Hematopoietic multipotent progenitor cell treated with erythropoietin and hydrocortisone succinate and interleukin-3 and kit ligand, for 8 days (in vitro differentiated cells): Measurements from ENCODE around the gene APOBEC3H.
A peak's percentile ranks its signal among the peaks of the same experiment; 100 is the strongest.

Experiments
- DNase-seq: peaks from one replicate; pipeline ENCODE4 v3.0.0-alpha.2; 2015

APOBEC3H gene

GRCh38 chr22:39138357-39138997 lies 41.4 kb downstream of the APOBEC3H start:
- no peak for DNase-seq

DNA sequence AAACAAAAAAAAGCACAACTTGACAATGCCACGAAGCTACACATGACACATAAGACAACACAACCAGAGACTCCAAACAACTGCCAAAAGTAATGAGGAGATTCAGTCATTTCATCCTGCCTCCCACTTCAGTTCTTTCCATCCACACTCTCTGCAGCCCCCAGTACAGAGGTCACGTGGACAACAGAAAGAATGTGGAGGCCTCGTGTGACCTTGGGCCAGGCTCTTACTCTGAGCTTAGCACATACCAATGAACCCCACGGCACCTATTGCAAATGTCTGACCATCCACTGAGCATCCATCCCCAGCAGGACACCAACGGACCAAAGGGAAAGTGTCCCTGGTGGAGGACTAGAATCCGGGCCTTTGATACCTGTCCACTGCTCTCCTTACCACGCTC lies 42.9 kb downstream of the APOBEC3H start:
- no peak for DNase-seq

DNA sequence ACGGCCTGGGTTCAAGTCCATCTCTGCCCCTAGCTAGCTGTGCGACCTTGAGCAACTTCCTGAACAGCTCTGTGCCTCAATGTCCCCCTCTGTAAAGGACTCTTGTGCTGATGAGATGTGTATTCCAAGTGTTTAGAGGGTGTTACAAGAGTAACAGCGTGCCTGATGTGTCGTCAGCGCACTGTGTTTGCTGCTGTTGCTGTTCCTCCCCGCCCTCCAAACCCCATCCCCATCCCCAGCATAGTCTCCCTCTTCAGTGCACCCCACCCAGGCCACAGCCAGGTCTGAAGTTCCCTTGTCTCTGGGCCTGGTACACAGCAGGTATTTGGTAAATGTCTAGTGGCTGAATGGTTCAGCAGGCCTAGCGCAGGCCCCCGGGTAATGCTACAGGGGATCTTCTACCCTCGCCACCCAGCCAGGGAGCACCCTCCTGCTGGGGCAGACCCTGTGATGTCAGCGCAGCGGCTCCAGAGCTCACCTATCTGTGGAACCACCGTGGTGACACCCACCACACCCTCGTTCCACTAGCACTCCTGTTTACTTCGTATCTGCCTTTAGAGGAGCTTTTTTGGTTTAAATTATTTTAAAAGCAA lies 45.1 kb downstream of the APOBEC3H start:
- DNase-seq: no peak

DNA sequence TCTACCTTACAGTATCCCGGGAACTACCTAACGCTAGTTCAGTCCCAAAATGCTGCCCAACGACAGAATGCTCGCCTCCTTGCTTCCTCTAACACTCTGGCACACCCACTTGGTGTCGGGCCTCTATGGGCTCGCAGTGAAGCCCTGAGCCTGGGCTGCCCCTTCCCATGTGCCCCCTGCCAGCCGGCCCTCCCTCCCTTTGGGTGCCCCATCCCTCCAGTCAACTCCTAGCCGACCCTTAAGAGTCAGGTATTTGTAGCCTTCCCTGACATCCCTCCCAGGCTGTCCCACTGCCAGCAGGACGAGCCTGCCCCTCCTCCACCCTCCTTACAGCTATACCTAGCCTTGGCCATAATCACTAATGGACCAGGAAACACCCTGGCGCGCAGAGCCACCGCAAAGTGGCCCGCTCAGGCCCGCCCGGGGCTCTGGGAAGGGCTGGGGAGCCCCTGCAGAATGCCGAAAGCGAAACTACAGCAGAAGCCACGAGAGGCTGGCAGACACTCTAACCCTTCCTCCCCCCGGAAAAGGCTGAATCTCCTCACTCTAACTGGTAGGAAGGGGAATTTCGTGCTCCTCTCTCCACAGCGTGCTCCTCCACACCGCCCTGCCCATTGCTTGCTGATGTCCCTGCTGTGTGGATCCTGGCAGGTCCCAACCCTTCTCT lies 47.2 kb downstream of the APOBEC3H start:
- peak; percentile 48 for DNase-seq

DNA sequence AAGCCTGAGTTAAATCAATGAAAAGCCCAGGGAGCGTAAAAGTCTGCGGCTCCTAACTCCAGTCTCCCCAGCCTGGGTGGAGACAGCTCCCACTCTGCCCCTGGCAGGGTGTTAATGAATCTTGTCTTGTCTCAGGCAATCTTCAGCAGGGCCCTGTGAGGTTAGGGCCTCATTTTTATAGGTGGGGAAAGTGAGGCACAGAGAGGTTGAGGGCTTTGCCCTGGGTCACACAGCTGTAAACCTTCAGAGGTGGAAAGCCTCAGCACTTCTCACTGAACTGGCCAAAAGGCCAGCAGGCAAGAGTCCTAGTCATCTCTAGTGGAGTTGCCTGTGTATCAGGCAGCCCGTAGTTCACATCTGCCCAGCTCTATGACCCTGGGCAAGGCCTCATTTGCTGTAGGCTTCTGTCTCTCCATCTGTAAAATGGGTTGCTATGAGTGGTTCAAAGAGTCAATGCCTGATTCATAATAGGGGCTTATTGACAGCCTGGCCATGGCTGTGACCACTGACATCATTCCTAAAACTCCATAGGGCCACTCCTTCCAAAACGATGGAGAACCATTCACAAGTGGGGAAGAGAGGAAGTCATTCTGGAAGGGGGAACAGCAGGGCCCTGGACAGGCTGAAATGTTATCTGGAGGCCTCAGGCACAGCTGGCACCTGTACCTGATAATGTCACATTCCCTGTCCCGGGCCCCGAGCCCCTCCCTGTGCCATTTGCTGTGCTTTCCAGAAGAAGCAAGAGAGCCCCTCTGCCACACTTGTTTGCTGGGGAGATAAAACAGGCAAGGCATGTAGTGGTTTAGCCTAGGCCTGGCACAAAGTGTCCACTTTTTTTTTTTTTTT lies 49.4 kb downstream of the APOBEC3H start:
- peak; percentile 49 for DNase-seq

- DNase-seq: no peak
Observed at GRCh38 chr22:39147335-39148025, 50.4 kb downstream of the APOBEC3H start.

GRCh38 chr22:39148026-39148726 lies 51.1 kb downstream of the APOBEC3H start:
- no peak for DNase-seq

DNA sequence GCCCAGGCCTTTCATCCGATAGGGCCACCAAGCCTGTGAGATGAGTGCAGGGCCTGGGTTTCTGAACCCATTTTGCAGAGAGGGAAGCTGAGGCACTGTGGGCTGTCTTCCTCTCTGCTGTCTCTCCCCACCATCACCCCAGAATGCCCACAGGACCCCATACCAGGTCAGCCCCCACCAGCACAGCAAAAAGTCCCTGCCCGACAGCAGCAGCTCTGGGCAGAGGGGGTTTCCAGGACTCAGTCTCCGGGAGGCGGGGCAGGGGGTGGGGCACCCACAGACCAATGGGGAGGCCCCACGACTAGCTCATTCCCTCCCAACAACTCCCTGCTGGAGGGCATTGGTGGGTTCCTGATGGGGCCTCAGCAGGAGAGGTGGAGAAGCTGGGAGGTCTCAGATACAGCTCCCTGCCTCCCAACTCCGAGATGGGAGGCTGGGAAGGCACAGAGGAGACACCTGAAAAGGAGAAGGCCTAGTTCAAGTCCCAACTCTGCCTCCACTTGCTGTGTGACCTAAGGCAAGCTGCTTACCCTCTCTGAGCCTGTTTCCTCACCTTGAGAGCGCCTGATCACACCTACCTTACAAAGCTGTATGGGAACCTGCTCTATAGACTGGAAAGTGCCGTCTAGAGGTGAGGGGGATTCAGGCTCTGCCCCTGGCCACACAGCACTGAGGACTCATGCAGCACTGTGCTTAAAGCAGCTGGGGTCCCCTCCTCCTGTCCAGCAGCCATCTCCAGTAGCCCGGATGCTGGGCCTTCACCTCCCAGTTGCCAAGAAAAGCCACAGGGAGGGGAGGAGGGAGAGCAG lies 51.9 kb downstream of the APOBEC3H start:
- DNase-seq: peak; percentile 30

DNA sequence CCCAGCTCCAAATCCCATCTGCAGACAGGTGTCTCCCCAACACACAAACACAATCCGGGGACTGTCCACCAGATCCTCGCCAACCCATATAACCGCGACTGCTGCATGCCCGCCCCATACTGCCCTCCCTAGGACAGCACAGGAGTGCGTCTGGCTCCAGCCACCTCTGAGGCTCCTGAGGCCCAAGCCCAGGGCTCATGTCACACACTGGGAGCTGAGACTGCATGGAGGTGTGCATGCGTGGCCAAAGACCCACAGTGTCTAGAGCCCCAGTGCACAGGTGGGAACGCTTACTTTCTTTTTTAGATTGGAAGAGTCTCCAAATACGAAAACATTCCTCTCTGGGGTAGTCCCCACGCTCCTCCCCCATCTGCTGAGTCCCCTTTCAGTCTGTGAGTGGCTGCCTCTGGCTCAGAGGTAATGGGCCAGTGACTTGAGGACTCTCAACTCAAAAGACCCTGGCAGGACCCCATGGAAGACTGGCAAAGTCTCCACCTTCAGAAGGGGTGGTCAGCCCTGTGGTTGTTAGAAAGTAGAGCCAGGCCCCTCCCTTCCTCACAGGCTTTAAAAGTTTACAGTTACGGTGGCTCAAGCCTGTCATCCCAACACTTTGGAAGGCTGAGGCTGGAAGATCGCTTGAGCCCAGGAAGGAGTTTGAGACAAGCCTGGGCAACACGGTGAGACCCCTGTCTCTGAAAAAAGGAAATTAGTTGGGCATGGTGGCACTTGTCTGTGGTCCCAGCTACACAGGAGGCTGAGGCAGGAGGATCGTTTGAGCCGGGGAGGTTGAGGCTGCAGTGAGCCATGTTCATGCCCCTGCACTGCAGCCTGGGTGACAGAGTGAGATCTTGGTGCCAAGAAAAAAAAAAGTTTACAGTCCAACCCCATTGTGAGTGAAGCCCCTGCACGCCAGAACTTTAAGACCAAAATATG lies 53.1 kb downstream of the APOBEC3H start:
- DNase-seq: no peak

GRCh38 chr22:39150848-39151215 lies 53.8 kb downstream of the APOBEC3H start:
- no peak for DNase-seq

GRCh38 chr22:39151329-39151975 lies 54.4 kb downstream of the APOBEC3H start:
- no peak for DNase-seq

GRCh38 chr22:39152024-39152510 lies 55.0 kb downstream of the APOBEC3H start:
- no peak for DNase-seq

DNA sequence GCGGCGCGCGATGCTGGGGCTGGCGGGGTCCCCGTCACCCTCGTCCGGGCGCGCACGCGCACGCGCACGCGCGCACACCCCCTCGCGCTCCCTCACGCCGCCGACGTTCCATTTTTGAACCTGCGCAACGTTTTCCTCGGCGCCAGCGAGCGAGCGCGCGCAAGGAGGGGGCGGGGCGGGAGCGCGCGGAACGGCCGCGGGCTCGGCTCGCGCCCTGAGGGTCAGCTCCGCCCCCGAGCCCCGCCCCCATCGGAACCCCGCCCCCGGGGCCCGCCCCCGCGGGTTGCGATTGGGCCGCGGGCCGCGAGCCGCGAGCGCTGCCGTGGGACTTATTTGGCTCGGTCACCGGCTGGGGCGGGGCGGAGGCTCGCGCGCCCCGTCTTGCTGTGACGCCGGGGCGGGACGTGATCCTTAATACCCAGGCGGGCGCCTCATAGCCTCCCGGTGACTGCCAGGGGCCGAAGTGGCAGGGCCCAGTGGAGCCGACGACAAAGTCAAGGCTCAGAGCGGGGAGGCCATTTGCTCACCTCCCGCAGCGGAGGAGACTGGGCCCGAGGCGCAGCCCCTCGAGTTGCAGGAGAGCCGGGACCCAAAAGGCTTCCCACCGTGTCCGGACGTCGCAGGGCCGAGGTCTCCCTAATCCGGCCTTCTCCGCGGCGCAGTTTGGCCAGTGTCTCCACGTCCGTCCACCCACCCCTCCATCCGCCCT lies 55.6 kb downstream of the APOBEC3H start, which contains the start of gene CBX7:
TSS of gene CBX7 (minus strand) at position 170 of the 709 bp plus-strand sequence. CDS start 236 bp downstream, outside the sequence.
- peak; percentile 87 for DNase-seq

GRCh38 chr22:39153220-39153717 lies 56.2 kb downstream of the APOBEC3H start:
- DNase-seq: no peak
